GM18873 (cell line): ENCODE data around the gene KRT84.
"Not testable (repeated sequence)": the region's sequence is repeated elsewhere in the genome, so short reads cannot be mapped to it uniquely, and the experiment has no call there.

Experiments
- ATAC-seq: cut with Tn5 transposase; IDR thresholded peaks from one replicate; pipeline ENCODE4 v1.9.1; 2021; ENCODE audit warnings: mild to moderate bottlenecking, moderate library complexity, moderate number of reproducible peaks; ENCODE audit not compliant: unreplicated experiment, low FRiP score

The KRT84 gene

DNA sequence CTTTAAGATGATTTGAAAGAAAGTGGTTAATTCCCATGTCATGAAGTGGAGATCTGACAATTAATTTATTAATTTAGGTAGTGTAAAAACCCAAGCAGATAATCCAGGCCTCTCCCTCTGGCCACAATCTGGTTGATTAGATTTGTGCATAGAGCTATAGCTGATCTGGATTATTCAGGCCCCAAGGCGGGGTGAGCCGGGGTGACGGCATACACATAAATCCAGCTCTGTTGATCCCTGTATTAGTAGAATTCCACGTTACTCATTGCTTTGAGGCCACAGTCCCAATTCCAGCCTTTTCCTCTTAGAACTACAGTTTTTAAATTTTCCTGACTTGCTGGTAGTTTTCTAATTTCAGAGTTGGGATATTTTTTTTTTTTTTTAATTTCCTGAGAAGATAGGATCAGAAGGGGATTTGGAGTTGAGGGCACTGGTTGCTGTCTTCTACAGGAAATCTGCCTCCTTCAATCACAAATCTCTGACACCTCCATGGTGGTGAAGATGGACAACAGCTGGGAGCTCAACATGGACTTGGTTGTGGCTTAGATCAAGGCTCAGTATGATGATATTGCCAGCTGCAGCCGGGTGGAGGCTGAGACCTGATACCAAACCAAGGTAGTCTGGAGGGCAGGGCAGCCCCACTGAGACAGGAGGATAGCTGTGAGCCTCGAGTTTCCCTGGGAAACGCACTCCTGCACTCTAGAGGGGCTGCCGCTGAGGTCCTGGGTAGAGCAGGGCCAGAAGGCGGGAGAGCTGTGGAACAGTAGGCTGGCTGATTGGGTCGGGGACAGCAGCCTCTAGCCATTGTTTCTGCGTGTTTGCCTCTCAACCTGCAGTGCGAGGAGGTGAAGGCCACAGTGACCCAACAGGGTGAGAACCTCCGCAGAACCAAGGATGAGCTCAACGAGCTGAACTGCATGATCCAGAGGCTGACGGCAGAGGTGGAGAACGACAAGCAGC, 37.6 kb downstream of the KRT84 start:
- ATAC-seq, result no peak

DNA sequence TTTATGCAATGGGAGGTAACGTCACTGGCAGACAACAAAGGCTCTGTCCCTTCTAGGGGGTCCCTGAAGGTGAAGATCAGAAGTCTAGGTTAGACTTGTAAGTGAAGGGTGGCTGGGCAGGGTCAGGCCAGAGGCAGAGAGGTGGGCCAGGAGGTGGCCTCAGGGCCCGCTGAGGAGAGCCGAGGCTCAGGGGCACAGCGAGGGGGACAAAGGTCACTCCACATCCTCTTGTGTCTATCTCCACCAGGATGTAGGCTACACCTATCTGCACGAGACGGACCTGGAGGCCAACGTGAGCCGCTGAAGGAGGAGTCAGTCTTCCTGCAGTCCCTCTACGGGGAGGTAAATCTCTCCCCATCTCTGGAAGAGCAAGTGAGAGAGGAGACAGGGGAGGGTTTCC, 38.4 kb downstream of the KRT84 start:
- no peak for ATAC-seq

DNA sequence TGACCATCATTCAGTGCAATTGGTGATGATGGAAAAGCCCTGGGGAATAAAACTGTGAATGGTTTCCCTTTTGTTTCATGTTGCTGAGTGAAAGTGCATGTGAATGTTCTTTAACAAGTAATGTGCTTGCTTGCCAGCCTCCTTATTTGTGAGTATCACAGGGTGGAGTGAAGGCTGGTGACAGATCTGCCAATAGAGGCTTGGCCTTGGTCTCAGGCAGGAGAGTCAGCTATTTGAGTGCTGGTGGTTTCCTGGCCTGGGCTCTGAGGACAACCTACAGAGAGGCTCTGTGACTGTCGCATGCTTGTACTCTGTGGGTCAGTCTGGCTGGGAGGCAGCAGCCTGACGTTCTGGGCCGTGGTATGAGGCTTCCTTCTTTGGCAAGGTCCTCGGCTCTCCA, 38.9 kb downstream of the KRT84 start:
- ATAC-seq, result no peak

DNA sequence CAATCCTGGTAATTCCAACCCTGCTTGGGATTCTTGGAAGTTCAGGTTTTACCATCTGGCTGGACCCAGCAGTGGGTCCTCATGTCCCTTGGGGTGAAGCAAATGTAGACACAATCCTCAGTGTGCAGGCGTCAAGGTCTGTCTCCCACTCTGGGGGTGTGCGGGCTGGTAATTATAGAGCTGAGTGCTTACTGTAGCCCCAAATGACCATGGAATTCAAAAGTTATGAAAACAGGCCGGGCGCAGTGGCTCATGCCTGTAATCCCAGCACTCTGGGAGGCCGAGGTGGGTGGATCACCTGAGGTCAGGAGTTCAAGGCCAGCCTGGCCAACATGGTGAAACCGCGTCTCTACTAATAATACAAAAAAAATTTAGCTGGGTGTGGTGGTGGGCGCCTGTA, 40.4 kb downstream of the KRT84 start:
- not testable (repeated sequence) for ATAC-seq

DNA sequence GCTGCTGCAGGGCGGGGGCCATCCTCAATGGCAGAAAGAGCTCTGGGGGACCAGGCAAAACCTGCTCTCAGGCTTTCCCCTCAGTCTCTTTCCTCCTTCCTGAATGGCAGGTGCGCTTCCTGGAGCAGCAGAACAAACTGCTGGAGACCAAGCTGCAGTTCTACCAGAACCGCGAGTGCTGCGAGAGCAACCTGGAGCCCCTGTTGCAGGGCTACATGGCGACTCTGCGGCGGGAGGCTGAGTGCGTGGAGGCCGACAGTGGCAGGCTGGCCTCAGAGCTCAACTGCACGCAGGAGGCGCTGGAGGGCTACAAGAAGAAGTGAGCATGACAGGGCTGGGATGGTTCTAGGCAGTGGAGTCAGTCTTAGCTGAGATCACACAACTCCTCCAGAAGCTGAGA, 41.3 kb downstream of the KRT84 start:
- ATAC-seq, result no peak

DNA sequence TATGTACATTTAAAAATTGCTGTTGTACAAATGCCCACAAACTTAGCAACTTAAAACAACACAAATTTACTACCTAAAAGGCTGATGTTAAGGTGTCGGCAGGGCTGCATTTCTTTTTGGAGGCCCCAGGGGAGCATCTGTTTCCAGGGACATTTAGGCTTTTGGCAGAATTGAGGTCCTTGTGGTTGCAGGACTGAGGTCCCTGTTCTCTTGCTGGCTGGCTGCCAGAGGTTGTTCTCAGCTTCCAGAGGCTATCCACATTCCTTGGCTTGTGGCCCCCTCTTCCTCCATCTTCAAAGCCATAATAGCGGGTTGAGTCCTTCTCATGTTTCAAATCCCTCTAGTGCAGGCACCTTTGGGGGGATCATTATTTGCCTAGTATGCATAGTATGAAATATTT, 41.9 kb downstream of the KRT84 start:
- ATAC-seq, result no peak

DNA sequence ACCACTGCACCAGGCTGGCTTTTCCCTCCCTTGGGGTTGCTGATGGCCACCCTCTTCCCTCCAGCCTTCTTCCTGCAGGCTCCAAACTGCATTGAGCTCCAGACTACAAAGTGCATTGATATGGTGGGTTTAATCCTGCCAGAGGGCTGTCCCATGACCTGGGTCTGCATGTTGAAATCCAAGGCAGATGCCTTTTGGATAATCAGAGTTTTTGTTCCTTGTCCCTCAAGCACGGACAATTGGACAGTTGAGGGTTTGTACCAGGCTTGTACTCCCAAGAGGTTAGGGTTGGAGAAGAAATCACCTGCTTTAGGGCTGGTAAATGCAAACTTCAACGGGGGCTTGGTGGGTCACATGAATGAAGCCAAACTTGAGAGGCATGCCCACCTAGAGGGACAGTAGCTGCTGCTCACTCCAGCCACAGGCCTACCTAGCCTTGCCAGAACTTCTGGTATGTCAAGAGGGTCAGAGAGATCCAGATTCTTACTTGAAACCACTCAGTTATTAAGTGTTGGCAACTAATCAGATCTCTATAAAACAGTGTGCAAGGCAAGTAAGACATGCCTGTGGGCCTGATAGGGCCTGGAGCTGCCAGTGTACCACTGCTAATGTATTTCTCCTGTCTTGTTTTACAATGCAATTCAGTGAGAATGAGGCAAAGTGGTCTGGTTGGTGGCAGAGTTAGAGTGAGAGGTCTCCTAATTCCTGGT, 42.5 kb downstream of the KRT84 start:
- ATAC-seq, result no peak

DNA sequence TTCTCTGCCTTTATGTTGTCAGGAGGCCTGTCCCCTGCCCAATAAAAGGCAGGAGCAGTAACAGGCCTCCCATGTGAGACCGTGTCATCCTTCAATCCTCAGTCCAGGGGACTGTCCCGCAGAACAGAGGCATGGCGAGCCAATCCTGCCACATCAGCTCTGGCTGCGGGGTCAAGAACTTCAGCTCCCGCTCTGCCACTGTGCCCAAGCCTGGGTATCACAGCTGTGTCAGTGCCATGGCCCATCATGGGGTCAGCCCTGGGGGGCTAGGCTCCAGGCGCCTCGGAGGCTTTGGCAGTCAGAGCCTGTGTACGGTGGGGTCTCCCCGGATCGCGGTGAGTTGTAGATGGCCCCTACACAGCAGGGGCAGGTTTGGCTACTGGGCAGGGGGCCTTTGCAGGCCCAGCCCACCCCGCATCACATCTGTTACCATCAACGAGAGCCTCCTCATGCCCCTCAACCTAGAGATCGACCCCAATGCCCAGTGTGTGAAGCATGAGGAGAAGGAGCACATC, 44.3 kb downstream of the KRT84 start:
- ATAC-seq, result no peak

DNA sequence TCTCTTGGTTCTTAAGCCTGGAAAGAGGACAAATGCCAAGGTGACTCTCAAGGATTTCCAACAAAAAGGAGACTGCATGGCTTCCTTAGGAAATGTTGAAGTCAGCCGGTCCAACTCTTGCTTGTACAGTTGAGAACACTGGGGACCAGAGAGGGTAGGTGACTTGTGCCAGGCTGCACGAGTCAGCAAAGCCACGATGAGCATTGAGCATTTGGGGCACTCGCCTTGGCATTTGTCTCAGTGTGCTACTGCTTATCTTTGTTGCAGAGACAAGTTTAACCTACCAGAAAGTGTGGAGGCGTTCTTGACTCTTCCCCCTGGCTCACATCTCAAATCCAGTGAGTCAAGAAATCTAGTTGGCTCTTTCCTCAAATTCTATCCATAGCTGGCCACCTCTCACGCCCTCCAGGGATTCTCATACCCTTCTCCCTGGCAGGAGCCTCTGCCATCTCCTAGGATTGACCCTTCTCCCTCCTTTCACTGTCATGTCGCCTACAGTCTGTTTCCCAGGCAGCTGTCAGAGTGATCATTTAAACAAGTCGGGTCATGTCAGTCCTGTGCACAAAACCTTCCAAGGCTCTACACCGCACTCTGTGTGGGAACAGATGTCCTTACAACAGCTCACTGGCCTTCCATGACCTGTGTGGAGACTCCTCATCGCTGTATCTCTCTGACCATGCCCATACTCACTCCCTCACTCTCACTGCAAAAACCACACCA, 47.1 kb downstream of the KRT84 start:
- ATAC-seq, result no peak

DNA sequence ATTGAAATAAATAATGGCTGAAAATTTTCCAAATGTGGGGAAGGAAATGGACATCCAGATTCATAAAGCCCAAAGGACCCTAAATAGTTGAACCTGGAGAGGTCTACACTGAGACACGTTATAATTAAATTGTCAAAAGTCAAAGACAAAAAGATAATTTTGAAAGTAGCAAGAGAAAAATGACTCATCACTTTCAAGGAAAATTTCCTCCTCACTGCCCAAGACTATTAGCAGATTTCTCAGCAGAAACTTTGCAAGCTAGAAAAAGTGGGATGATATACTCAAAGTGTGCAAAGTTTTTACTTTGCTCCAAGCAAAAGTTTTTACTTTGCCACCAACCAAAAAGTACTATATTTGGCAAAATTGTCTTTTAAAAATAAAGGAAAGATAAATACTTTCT, 48.4 kb downstream of the KRT84 start:
- ATAC-seq, result no peak

DNA sequence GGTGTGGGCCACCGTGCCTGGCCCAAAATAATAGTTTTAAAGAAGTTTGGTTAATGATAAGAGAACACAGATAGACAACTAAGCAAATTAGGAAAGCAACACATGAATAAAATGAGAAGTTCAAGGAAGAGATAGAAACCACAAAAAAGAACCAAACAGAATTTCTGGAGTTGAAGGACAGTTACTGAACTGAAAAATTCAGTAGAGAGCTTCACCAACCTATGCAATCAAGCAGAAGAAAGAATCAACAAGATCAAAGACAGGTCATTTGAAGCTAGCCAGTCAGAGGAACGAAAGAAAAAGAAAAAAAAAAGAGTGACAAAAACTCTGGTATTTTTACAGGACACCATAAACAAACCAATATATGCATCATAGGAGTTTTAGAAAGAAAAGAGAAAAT, 48.8 kb downstream of the KRT84 start:
- no peak for ATAC-seq

DNA sequence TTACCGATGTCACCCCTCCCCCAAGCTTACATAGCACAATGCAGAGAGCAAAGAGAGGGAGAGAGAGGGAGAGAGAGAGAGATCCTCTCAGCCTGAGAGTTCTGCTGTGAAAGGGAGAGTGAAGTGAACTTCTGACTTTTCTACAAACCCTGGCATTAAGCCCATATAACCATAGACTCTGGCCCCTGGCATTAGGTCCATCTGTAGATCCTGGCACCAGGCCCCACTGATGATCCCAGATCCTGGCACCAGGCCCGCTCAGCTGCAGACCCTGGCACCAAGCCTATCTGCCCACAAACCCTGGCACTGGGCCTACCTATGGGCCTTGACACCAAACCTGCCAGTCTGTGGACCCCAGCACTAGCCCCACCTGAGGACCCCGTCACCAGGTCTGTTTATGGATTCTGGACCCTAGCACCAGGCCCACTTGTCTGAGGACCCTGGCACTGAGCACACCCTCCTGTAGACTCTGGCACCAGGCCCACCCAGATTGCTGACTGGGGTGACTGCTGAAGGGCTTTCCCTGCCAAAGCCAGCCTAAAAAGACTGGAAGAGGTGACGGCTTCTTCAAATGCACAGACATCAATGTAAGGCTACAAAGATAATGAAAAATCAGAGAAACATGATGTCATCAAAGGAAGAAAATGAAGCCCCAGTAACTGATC, 49.7 kb downstream of the KRT84 start:
- no peak for ATAC-seq

DNA sequence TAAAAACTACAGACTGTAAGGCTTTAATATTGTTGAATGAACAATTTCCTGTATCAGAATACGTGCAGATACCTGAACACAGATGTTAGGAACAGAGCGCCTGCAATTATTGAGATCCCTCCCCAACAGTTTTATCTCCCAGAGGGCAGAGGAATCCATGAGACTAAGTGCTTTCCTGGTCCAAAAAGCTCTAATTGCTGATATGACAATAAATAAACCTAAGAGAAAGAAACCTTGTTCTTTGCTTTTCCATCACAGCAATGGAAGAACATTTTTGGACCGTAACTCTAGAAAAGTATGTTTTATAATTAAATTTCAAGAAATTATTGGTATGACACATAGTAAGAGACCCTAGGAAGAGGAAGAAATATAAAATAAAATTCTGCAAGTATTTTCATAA, 51.3 kb downstream of the KRT84 start:
- no peak for ATAC-seq

DNA sequence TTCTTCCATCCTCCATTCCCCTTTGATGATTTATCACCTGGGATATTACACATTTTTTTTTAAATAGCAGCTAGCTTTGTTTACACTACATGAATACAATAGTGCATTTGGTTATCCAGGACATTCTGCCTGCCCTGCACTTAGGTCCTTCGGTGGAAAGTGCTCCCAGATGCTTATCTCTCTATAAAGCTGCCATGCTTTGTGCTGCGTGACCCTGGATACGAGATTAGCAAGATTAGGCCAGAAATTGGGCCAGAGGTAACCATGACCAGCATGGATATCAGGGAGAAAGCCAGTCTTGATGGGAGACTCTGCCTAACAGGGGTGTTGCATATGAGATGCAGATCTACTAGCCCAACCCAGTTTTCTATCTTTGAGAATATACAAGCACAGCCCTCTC, 52.1 kb downstream of the KRT84 start:
- no peak for ATAC-seq

DNA sequence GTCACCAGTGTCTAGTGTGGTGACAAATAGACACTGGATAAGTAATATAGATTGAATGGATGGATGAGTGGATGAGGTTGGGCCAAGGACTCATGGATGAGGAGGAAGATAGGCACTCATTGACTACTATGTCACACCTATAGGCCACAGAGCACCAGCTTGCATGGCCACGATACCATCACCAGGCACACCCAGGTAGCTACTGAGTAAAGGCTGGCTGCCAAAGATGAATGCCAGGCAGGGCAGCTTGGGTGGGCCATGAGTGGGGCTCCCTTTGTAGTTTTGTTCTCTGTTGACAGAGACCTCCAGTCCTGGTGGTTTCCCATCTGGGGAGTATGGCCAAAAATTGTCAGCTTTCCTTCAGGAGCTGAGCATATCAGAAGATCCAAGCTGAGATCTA, 53.1 kb downstream of the KRT84 start:
- no peak for ATAC-seq

DNA sequence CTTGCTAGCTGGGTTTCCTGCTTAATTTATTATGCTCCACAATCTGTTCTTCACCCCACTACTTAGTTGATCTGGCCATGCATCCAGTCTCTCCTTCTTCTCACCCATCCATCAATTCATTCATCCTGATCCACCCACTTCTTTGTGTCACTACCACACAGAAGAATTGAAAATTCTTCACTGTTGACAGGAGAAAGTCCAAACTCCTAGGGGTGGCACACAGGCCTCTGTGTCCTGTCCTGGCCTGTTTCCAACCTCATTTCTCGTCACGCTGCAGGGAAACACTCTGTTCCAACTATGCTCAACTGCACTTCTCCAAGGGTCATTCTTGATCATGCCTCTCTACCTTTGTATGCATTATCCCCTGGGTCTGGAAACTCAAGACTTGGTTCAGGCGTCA, 53.6 kb downstream of the KRT84 start:
- no peak for ATAC-seq

DNA sequence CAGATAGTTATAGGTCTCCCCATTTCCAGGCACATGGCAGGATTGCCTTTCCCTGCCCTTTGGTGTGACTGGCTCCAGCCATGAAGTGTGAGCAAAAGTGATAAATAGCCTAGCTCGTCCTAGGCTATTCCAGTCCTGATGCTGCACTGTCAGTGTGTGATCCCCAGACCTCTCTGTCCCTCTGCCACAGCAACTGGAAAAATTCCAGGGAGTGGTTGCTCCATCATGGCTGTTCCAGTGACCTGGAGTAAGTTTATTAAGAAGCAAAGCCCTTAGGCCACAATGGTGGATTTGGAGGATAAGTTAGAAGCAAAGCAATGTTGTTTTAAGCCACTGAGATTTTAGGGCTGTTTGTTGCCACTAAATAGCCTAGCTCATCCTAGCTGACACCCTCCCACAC, 54.4 kb downstream of the KRT84 start:
- no peak for ATAC-seq

DNA sequence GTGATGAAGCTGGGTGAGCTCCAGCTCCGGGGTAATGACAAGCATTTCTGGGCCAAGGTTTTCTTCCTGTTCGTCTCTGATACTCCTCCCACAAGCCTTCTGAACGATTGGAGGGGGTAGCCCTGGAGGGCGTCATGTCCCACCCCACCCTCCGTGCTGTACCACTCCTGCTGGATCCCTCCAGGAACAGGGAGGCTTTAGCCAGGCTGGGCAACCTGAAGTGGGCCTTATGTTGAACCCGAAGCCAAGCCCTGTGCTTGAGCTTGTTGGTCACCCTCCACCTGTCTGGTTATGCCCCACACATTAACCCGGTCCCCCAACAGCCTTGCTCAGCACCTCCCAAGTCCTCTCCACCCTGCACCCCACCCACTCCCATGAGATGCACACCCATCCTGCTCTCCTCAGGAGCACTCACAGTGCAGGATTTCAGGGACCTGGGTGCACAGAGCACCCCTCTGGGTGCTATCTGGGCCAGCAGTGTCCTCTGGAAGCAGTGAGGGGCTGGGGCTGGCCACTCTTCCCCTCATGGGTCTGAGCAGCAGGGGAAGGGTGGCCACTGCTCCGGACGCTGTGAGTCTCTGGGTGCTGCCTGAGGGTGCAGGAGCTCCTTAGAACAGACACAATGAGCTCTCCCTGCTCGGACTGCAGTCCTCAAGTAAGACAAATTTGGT, 57.5 kb downstream of the KRT84 start:
- no peak for ATAC-seq
